Hepatocyte (in vitro differentiated cells): ENCODE data around the gene FSCN2. TPM values are rescaled to one million over a fixed set of nuclear protein-coding genes. Genes with fewer than 3 reads are reported as not detected.

ENCODE experiments used
- DNase-seq: peaks from one replicate; pipeline ENCODE4 v3.0.0-alpha.2; 2016; ENCODE audit warnings: low spot score
- H2AFZ ChIP-seq: fragments of 200-600 bp; sonication (generic); 2 replicates; pipeline ENCODE4 v1.6.0; 2016; ENCODE audit warnings: antibody characterized with exemption, mild to moderate bottlenecking
- H3K27ac ChIP-seq: fragments of 200-600 bp; sonication (generic); 2 replicates; pipeline ENCODE4 v1.5.1; 2016; ENCODE audit warnings: mild to moderate bottlenecking
- H3K27me3 ChIP-seq: fragments of 200-600 bp; sonication (generic); 2 replicates; pipeline ENCODE4 v1.6.1; 2016
- H3K36me3 ChIP-seq: fragments of 200-600 bp; sonication (generic); replicated peaks from 2 replicates; pipeline ENCODE4 v1.5.1; 2016; ENCODE audit warnings: low read depth; ENCODE audit not compliant: insufficient read depth
- H3K4me1 ChIP-seq: fragments of 200-600 bp; sonication (generic); 2 replicates; pipeline ENCODE4 v1.5.1; 2016; ENCODE audit warnings: mild to moderate bottlenecking, moderate library complexity; ENCODE audit not compliant: insufficient read depth
- H3K4me2 ChIP-seq: fragments of 200-600 bp; sonication (generic); 2 replicates; pipeline ENCODE4 v1.6.0; 2016
- H3K4me3 ChIP-seq: fragments of 200-600 bp; sonication (generic); 2 replicates; pipeline ENCODE4 v1.5.1; 2016; ENCODE audit warnings: mild to moderate bottlenecking
- H3K79me2 ChIP-seq: fragments of 200-600 bp; sonication (generic); 2 replicates; pipeline ENCODE4 v1.6.0; 2017; ENCODE audit warnings: mild to moderate bottlenecking
- H3K9me2 ChIP-seq: fragments of 200-600 bp; sonication (generic); replicated peaks from 2 replicates; pipeline ENCODE4 v1.6.0; 2017; ENCODE audit warnings: mild to moderate bottlenecking; ENCODE audit not compliant: insufficient read depth
- H3K9me3 ChIP-seq: fragments of 200-600 bp; sonication (generic); 2 replicates; pipeline ENCODE4 v1.5.1; 2016; ENCODE audit warnings: low read depth, mild to moderate bottlenecking
- H4K20me1 ChIP-seq: fragments of 200-600 bp; sonication (generic); 2 replicates; pipeline ENCODE4 v1.6.0; 2016; ENCODE audit warnings: mild to moderate bottlenecking; ENCODE audit not compliant: insufficient read depth, poor library complexity, severe bottlenecking
- EZH2 ChIP-seq: fragments of 200-600 bp; sonication (generic); IDR thresholded peaks from 2 replicates; pipeline ENCODE4 v1.6.1; 2016; ENCODE audit warnings: antibody characterized with exemption, mild to moderate bottlenecking, borderline replicate concordance
- EZH2phosphoT487 ChIP-seq: fragments of 200-600 bp; sonication (generic); IDR thresholded peaks from one replicate; pipeline ENCODE4 v1.6.1; 2018; ENCODE audit warnings: antibody characterized with exemption, mild to moderate bottlenecking, low read depth, moderate library complexity; ENCODE audit not compliant: unreplicated experiment, severe bottlenecking
- WGBS: methylation state at CpG from one replicate; pipeline ENCODE4 v1.1.6; 2016; ENCODE audit warnings: low lambda C conversion rate; ENCODE audit errors: missing lambda C conversion rate; 5-methylcytosine and 5-hydroxymethylcytosine counted together
- polyA plus RNA-seq: library from polyadenylated mRNA; unstranded; fragments of >200 nt; fragmentation: Nextera tagmentation; extraction: Ambion mirVana; gene quantifications from 2 replicates; pipeline ENCODE4 v1.2.1, GENCODE V29; 2016
- total RNA-seq: library from RNA; depleted of rRNA; stranded (reverse); fragments of >200 nt; gene quantifications from 2 replicates; pipeline ENCODE4 v1.2.3, GENCODE V29; 2014
- TF ChIP-seq, protein P1 (sequence below): fragments of 200-600 bp; sonication (generic); IDR thresholded peaks from 2 replicates; pipeline ENCODE4 v1.5.1; 2016; ENCODE audit warnings: antibody characterized with exemption, mild to moderate bottlenecking; ENCODE audit not compliant: poor library complexity

FSCN2 gene
- total and polyA plus RNA-seq, 2 experiments from 2014 or later: 0.40 to 3.7 TPM

DNA sequence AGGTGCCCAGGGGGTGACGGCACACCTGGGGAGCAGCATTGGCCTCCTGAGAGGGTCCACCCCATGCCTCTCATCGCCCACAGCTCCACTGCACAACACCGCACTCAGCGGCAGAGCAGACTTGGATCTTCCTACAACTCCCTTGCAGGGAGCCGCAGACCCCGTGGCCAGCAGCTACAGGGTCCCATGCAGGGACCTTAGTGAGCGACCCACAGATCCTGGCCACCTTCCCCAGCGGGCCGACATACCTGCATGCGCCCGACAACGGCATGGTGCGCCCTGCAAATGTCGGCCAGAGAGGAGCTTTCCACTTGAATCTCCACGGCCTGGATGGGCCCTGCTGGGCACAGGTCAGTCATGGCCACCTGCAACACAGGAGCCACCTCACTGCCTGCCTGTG is 15.6 kb downstream of the FSCN2 start:
- Histone ChIP-seq H3K27me3 (no peaks in the 10 kb centered on the region), H4K20me1 (no peaks in the 10 kb centered on the region), H2AFZ (no peak overlapping the region), H3K36me3 (no peaks in the 10 kb centered on the region), H3K27ac (no peak overlapping the region), H3K9me3 (no peaks in the 10 kb centered on the region), H3K4me1 (no peaks in the 10 kb centered on the region), H3K4me3 (no peak overlapping the region), H3K4me2 (no peak overlapping the region), H3K9me2 (no peaks in the 10 kb centered on the region), H3K79me2 (no peaks in the 10 kb centered on the region)
- no peak for DNase-seq
- TF ChIP-seq EZH2 (no peak), EZH2phosphoT487 (no peak)
- TF ChIP-seq, protein P1, sequence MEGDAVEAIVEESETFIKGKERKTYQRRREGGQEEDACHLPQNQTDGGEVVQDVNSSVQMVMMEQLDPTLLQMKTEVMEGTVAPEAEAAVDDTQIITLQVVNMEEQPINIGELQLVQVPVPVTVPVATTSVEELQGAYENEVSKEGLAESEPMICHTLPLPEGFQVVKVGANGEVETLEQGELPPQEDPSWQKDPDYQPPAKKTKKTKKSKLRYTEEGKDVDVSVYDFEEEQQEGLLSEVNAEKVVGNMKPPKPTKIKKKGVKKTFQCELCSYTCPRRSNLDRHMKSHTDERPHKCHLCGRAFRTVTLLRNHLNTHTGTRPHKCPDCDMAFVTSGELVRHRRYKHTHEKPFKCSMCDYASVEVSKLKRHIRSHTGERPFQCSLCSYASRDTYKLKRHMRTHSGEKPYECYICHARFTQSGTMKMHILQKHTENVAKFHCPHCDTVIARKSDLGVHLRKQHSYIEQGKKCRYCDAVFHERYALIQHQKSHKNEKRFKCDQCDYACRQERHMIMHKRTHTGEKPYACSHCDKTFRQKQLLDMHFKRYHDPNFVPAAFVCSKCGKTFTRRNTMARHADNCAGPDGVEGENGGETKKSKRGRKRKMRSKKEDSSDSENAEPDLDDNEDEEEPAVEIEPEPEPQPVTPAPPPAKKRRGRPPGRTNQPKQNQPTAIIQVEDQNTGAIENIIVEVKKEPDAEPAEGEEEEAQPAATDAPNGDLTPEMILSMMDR: no peak
- 97% methylated on average over 15 of the region's 15 CpGs for WGBS

DNA sequence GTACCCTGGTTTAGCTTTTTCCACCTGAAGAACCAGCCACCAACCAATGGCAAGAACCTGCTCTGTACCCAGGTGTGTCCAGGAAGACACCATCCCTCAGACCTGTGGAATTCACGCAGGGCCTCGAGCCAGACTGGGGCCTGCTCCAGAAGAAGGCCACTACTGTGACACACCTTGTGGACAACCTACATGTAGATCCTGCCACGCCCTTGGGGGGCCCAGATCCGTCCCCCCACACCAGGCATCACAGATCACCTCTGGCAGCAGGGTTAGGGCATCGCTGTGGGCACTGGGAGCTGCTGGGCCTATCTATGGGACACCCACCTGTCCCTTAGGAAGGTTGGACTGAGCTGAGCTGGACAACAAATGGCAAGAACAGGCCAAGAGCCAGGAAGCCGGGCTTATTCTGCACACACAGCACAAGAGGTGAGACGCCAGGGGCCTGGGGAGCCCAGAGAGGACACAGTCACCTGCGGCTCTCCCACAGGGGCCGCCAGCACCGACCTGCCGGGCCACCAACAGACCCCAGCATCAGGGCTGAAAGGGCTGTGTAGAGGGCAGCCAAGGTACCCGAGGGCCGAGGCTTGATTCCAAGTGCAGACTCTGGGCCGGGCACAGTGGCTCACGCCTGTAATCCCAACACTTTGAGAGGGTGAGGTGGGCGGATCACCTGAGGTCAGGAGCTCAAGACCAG is 16.3 kb downstream of the FSCN2 start:
- Histone ChIP-seq H3K9me2 (no peaks in the 10 kb centered on the region), H3K79me2 (no peaks in the 10 kb centered on the region), H3K4me1 (no peaks in the 10 kb centered on the region), H3K9me3 (no peaks in the 10 kb centered on the region), H3K27ac (no peak overlapping the region), H3K27me3 (no peaks in the 10 kb centered on the region), H3K36me3 (no peaks in the 10 kb centered on the region), H3K4me2 (no peak overlapping the region), H2AFZ (no peak overlapping the region), H3K4me3 (no peak overlapping the region), H4K20me1 (no peaks in the 10 kb centered on the region)
- WGBS: 97% methylated on average over 15 of the region's 16 CpGs
- TF ChIP-seq, protein P1: no peak
- TF ChIP-seq EZH2phosphoT487 (no peak), EZH2 (no peak)
- DNase-seq: no peak

DNA sequence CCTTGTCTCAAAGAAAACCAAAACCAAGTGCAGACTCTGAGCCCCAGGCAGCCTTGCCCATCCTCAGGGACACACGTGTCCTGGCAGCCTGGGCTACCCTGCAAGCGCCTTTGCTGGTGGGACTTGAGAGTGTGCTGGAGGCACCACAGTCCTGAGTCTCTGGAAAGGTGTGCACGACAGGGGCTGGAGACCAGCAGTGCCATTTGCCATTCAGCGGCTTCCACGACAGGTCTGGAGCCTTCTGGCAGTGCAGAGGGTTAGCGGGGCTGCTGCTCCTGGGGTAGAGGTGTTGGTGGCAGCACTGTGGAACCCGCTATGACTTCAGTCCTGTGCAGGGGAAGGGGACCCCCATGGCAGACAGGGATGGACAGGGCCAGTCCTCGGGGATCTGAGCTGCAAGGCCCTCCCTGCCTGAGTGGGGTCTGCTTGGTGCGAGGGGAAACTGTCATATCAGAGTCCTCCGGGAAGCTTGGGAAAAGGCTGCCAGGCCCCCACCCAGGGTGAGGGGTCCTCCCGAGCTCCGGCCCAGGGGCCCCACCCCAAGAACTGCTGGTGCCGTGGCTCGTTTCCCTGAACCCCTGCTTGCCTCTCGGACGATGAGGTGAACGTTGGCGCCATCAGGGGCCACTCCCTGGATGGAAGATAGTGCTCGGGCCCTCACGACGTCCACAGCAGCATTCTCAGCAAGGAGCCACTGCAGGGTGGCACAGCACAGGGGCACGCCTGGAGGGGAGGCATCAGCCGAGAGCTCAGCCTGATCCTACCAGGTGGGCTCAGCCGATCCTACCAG is 17.2 kb downstream of the FSCN2 start:
- peaks cover 4% of the 10 kb centered on the region for H3K79me2 ChIP-seq
- H3K27me3 ChIP-seq: no peaks in the 10 kb centered on the region
- H3K4me1 ChIP-seq: no peaks in the 10 kb centered on the region
- no peaks in the 10 kb centered on the region for H3K36me3 ChIP-seq
- no peak for DNase-seq
- TF ChIP-seq EZH2phosphoT487 (no peak), EZH2 (no peak)
- TF ChIP-seq, protein P1: no peak
- H3K27ac ChIP-seq: no peak overlapping the region
- H3K4me2 ChIP-seq: no peak overlapping the region
- H3K4me3 ChIP-seq: no peak overlapping the region
- no peak overlapping the region for H2AFZ ChIP-seq
- H3K9me2 ChIP-seq: no peaks in the 10 kb centered on the region
- H4K20me1 ChIP-seq: no peaks in the 10 kb centered on the region
- WGBS: 93% methylated on average over 22 of the region's 24 CpGs
- H3K9me3 ChIP-seq: no peaks in the 10 kb centered on the region
